Activated naive CD8-positive, alpha-beta T cell treated with anti-CD3 and anti-CD28 coated beads for 36 hours (primary cell): Measurements from ENCODE around the gene NT5C3A. TPM values are rescaled to one million over a fixed set of nuclear protein-coding genes. Genes with fewer than 3 reads are reported as not detected.

Experiments
- DNase-seq: peaks from one replicate; pipeline ENCODE4 v3.0.0; 2021
- H3K27ac Mint-ChIP-seq: one replicate; pipeline ENCODE4 v1.8.0; 2022; ENCODE audit warnings: mild to moderate bottlenecking, moderate library complexity, mixed read lengths
- H3K27me3 Mint-ChIP-seq: one replicate; pipeline ENCODE4 v1.8.0; 2022; ENCODE audit warnings: mild to moderate bottlenecking, mixed read lengths
- H3K36me3 Mint-ChIP-seq: one replicate; pipeline ENCODE4 v1.8.0; 2021; ENCODE audit warnings: mild to moderate bottlenecking, mixed read lengths
- H3K4me1 Mint-ChIP-seq: one replicate; pipeline ENCODE4 v1.8.0; 2021; ENCODE audit warnings: mixed read lengths
- H3K4me3 Mint-ChIP-seq: one replicate; pipeline ENCODE4 v1.8.0; 2022; ENCODE audit warnings: mild to moderate bottlenecking, moderate library complexity, mixed read lengths
- H3K9me3 Mint-ChIP-seq: one replicate; pipeline ENCODE4 v1.8.0; 2022; ENCODE audit warnings: mixed read lengths
- total RNA-seq, 2 experiments: library from RNA; stranded (reverse); gene quantifications; one replicate each; pipeline ENCODE4 v1.2.3, GENCODE V29; 2021

Gene NT5C3A
- total RNA-seq, 2 experiments from 2014 or later = 45.3 to 48.7 TPM

- H3K9me3 Mint-ChIP-seq = peaks cover 10% of the 10 kb centered on the region
- H3K27me3 Mint-ChIP-seq = no peaks in the 10 kb centered on the region
- H3K27ac Mint-ChIP-seq = peak overlapping the region; percentile 81
- H3K4me3 Mint-ChIP-seq = peak overlapping the region; percentile 90
- no peak for DNase-seq
- H3K4me1 Mint-ChIP-seq = peaks cover 21% of the 10 kb centered on the region
- peaks cover 38% of the 10 kb centered on the region for H3K36me3 Mint-ChIP-seq
Observed at GRCh38 chr7:33061282-33061937, 1.2 kb downstream of the NT5C3A start.

GRCh38 chr7:33059635-33060034, 2.9 kb downstream of the NT5C3A start:
- Mint-ChIP-seq H3K27me3 (no peaks in the 10 kb centered on the region), H3K4me1 (peaks cover 33% of the 10 kb centered on the region), H3K27ac (no peak overlapping the region), H3K9me3 (no peaks in the 10 kb centered on the region), H3K4me3 (no peak overlapping the region), H3K36me3 (peaks cover 45% of the 10 kb centered on the region)
- DNase-seq = no peak

- Mint-ChIP-seq H3K36me3 (peaks cover 38% of the 10 kb centered on the region), H3K27ac (peak overlapping the region; percentile 65), H3K27me3 (no peaks in the 10 kb centered on the region), H3K4me3 (no peak overlapping the region), H3K4me1 (peaks cover 55% of the 10 kb centered on the region), H3K9me3 (no peaks in the 10 kb centered on the region)
- no peak for DNase-seq
Observed at GRCh38 chr7:33055158-33055557, 7.4 kb downstream of the NT5C3A start.

- no peak for DNase-seq
- no peak overlapping the region for H3K4me3 Mint-ChIP-seq
- H3K36me3 Mint-ChIP-seq = peaks cover 32% of the 10 kb centered on the region
- H3K27me3 Mint-ChIP-seq = no peaks in the 10 kb centered on the region
- H3K9me3 Mint-ChIP-seq = no peaks in the 10 kb centered on the region
- peak overlapping the region; percentile 65 for H3K27ac Mint-ChIP-seq
- peaks cover 55% of the 10 kb centered on the region for H3K4me1 Mint-ChIP-seq
Observed at GRCh38 chr7:33054261-33054964, 8.2 kb downstream of the NT5C3A start.

GRCh38 chr7:33053721-33054120, 8.9 kb downstream of the NT5C3A start:
- Mint-ChIP-seq H3K9me3 (no peaks in the 10 kb centered on the region), H3K4me3 (no peak overlapping the region), H3K36me3 (peaks cover 28% of the 10 kb centered on the region), H3K27me3 (no peaks in the 10 kb centered on the region), H3K4me1 (peaks cover 54% of the 10 kb centered on the region), H3K27ac (peak overlapping the region; percentile 20)
- no peak for DNase-seq

GRCh38 chr7:33050535-33051318, 11.8 kb downstream of the NT5C3A start:
- Mint-ChIP-seq H3K4me1 (peaks cover 54% of the 10 kb centered on the region), H3K27me3 (no peaks in the 10 kb centered on the region), H3K4me3 (no peak overlapping the region), H3K36me3 (peaks cover 10% of the 10 kb centered on the region), H3K9me3 (no peaks in the 10 kb centered on the region), H3K27ac (no peak overlapping the region)
- no peak for DNase-seq

GRCh38 chr7:33048704-33049103, 13.9 kb downstream of the NT5C3A start:
- H3K4me1 Mint-ChIP-seq = peaks cover 51% of the 10 kb centered on the region
- no peak for DNase-seq
- H3K27ac Mint-ChIP-seq = no peak overlapping the region
- H3K9me3 Mint-ChIP-seq = no peaks in the 10 kb centered on the region
- no peaks in the 10 kb centered on the region for H3K27me3 Mint-ChIP-seq
- H3K36me3 Mint-ChIP-seq = peaks cover 2% of the 10 kb centered on the region
- no peak overlapping the region for H3K4me3 Mint-ChIP-seq

GRCh38 chr7:33048257-33048656, 14.3 kb downstream of the NT5C3A start:
- H3K9me3 Mint-ChIP-seq = no peaks in the 10 kb centered on the region
- H3K4me1 Mint-ChIP-seq = peaks cover 51% of the 10 kb centered on the region

GRCh38 chr7:33044986-33045385, 17.6 kb downstream of the NT5C3A start:
- no peaks in the 10 kb centered on the region for H3K27me3 Mint-ChIP-seq
- DNase-seq = no peak
- no peak overlapping the region for H3K27ac Mint-ChIP-seq
- H3K36me3 Mint-ChIP-seq = peaks cover 2% of the 10 kb centered on the region
- no peak overlapping the region for H3K4me3 Mint-ChIP-seq
- no peaks in the 10 kb centered on the region for H3K9me3 Mint-ChIP-seq
- peaks cover 38% of the 10 kb centered on the region for H3K4me1 Mint-ChIP-seq

More at GRCh38 chr7:33048257-33048656, 14.3 kb downstream of the NT5C3A start:
- no peak overlapping the region for H3K4me3 Mint-ChIP-seq
- DNase-seq = no peak
- peaks cover 2% of the 10 kb centered on the region for H3K36me3 Mint-ChIP-seq
- no peak overlapping the region for H3K27ac Mint-ChIP-seq
- H3K27me3 Mint-ChIP-seq = no peaks in the 10 kb centered on the region

- no peak overlapping the region for H3K27ac Mint-ChIP-seq
- H3K9me3 Mint-ChIP-seq = no peaks in the 10 kb centered on the region
- H3K27me3 Mint-ChIP-seq = no peaks in the 10 kb centered on the region
- DNase-seq = no peak
- H3K4me3 Mint-ChIP-seq = no peak overlapping the region
- peaks cover 42% of the 10 kb centered on the region for H3K4me1 Mint-ChIP-seq
- H3K36me3 Mint-ChIP-seq = peaks cover 2% of the 10 kb centered on the region
Observed at GRCh38 chr7:33044401-33044718, 18.2 kb downstream of the NT5C3A start.

- no peak overlapping the region for H3K27ac Mint-ChIP-seq
- peaks cover 40% of the 10 kb centered on the region for H3K4me1 Mint-ChIP-seq
- no peak overlapping the region for H3K4me3 Mint-ChIP-seq
- H3K9me3 Mint-ChIP-seq = no peaks in the 10 kb centered on the region
- no peak for DNase-seq
- no peaks in the 10 kb centered on the region for H3K27me3 Mint-ChIP-seq
- H3K36me3 Mint-ChIP-seq = peaks cover 2% of the 10 kb centered on the region
Observed at GRCh38 chr7:33043501-33044400, 18.8 kb downstream of the NT5C3A start.

GRCh38 chr7:33041631-33042428, 20.7 kb downstream of the NT5C3A start:
- no peaks in the 10 kb centered on the region for H3K9me3 Mint-ChIP-seq
- no peak overlapping the region for H3K4me3 Mint-ChIP-seq
- no peak overlapping the region for H3K27ac Mint-ChIP-seq
- H3K27me3 Mint-ChIP-seq = no peaks in the 10 kb centered on the region
- no peak for DNase-seq
- H3K36me3 Mint-ChIP-seq = peaks cover 2% of the 10 kb centered on the region
- peaks cover 42% of the 10 kb centered on the region for H3K4me1 Mint-ChIP-seq

GRCh38 chr7:33040803-33041516, 21.6 kb downstream of the NT5C3A start:
- Mint-ChIP-seq H3K9me3 (no peaks in the 10 kb centered on the region), H3K27ac (peak overlapping the region; percentile 77), H3K4me3 (peak overlapping the region; percentile 73), H3K36me3 (peaks cover 4% of the 10 kb centered on the region), H3K4me1 (peaks cover 43% of the 10 kb centered on the region), H3K27me3 (no peaks in the 10 kb centered on the region)
- DNase-seq = peak; percentile 51
